ENCODE results near the gene PHF12. TPM values are rescaled to one million over a fixed set of nuclear protein-coding genes. Genes with fewer than 3 reads are reported as not detected.

PHF12 gene
- total RNA-seq, result 87.8 TPM

GRCh38 chr17:28951428-28951990 lies at the start of gene PHF12:
TSS of gene PHF12 (minus strand) at chr17:28951518. CDS start at chr17:28950960, 558 bp downstream.
- DNase-seq (ENCODE audit: low read depth in 2 of 3, low spot score in 2 of 3), result peak; percentile 98 to 100 (median 100)

GRCh38 chr17:29000973-29001372 lies 49.7 kb upstream of the PHF12 start:
- DNase-seq (ENCODE audit: low read depth in 2 of 3, low spot score in 2 of 3), result no peak

DNA sequence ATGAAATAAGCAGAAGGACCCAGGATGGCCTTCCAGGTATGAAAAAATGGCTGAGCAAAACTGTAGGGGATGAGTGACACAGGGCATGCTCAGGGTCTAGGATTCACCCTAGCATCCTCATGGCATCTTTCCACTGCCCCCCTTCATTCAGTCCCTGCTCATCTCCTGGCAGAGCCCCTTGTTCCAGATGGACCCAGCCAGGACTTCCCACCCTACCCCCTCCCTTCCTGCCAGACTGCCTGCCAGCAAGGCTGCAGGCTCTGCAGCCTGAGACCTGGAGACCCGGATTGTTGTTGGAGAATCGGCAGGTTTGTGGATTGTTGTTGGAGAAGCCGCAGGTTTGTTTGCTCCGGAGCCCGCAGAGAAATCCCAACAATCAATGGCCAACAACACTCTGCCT lies 47.9 kb upstream of the PHF12 start:
- no peak for DNase-seq (ENCODE audit: low read depth in 2 of 3, low spot score in 2 of 3)

- DNase-seq (ENCODE audit: low read depth in 2 of 3, low spot score in 2 of 3), result no peak
Observed at GRCh38 chr17:28997806-28998205, 46.5 kb upstream of the PHF12 start.

GRCh38 chr17:28996554-28997096 lies 45.3 kb upstream of the PHF12 start:
- no peak for DNase-seq (ENCODE audit: low read depth in 2 of 3, low spot score in 2 of 3)

DNA sequence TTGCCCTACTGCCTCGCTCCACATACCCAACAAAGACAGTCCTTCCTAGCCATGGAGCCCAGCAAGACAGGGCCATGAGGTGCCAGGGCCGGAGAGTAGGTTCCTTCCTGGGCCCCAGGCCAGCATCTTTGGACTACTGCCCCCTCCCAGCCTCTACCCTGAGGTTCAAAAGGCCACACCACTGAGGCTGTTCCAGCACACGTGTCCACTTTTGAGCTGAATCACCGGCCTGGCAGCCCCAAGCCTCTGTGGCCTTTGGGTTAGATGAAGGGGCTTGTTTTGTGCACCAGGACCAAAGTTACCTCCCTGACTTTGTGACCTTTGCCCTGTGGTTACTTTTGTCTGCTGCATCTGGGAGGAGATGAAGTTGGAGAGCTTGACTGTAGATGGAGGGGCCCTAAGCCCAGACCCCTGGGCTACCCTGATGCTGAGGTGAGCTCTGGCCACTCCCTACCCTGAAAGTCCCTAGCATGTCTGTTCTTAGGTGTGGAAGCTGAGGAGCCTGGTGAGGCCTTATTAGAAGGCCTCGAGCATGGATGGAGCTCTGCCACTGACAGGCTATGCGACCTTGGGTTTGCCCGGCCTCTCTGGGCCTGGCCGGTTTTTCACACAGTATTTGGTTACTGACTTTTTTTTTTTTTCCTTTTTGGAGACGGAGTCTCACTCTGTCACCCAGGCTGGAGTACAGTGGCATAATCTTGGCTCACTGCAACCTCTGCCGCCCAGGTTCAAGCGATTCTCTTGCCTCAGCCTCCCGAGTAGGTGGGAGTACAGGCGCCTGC lies 42.5 kb upstream of the PHF12 start:
- no peak for DNase-seq (ENCODE audit: low read depth in 2 of 3, low spot score in 2 of 3)

- peak in 1 of 3 donors; percentile 22 for DNase-seq (ENCODE audit: low read depth in 2 of 3, low spot score in 2 of 3)
Observed at GRCh38 chr17:28992625-28993600, 41.6 kb upstream of the PHF12 start.

DNA sequence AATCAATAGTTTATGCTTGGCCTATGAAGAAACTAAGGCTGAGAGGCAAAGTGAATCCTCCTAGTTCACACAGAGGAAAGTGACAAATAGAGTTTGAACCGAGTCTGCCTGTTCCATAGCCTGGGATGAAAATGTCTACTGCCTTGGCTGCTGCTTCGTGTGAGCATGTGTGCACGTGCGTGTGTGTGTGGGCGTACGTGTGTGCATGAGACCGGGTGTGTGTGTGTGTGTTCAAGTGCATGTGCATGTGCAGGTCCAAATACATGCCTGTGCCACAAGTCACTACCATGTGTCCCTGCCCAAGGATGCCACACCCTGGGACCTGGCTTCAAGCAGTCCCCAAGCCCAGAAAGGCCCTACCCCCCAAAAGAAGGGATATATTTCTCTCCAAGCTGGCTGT lies 40.9 kb upstream of the PHF12 start:
- DNase-seq (ENCODE audit: low read depth in 2 of 3, low spot score in 2 of 3), result no peak

- no peak for DNase-seq (ENCODE audit: low read depth in 2 of 3, low spot score in 2 of 3)
Observed at GRCh38 chr17:28991779-28992178, 40.5 kb upstream of the PHF12 start.

DNA sequence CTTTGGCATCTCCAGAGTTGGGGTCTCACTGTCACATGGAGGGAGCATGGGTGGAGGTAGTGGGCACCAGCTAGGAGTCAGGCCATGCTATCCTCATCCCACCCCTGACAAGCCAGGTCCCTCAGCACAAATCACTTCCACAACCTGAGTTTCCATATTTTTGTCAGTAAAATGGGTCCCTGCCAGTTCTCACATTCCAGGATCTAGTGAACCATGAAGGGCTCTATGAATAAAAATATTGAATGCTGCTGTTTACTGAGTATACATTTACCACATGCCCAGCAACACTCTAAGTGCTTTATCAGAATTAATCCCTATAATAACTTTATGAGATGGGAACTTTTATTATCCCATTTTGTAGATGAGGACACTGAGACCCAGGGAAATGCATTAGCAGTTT lies 37.7 kb upstream of the PHF12 start:
- DNase-seq (ENCODE audit: low read depth in 2 of 3, low spot score in 2 of 3), result no peak

- no peak for DNase-seq (ENCODE audit: low read depth in 2 of 3, low spot score in 2 of 3)
Observed at GRCh38 chr17:28988475-28988874, 37.2 kb upstream of the PHF12 start.

DNA sequence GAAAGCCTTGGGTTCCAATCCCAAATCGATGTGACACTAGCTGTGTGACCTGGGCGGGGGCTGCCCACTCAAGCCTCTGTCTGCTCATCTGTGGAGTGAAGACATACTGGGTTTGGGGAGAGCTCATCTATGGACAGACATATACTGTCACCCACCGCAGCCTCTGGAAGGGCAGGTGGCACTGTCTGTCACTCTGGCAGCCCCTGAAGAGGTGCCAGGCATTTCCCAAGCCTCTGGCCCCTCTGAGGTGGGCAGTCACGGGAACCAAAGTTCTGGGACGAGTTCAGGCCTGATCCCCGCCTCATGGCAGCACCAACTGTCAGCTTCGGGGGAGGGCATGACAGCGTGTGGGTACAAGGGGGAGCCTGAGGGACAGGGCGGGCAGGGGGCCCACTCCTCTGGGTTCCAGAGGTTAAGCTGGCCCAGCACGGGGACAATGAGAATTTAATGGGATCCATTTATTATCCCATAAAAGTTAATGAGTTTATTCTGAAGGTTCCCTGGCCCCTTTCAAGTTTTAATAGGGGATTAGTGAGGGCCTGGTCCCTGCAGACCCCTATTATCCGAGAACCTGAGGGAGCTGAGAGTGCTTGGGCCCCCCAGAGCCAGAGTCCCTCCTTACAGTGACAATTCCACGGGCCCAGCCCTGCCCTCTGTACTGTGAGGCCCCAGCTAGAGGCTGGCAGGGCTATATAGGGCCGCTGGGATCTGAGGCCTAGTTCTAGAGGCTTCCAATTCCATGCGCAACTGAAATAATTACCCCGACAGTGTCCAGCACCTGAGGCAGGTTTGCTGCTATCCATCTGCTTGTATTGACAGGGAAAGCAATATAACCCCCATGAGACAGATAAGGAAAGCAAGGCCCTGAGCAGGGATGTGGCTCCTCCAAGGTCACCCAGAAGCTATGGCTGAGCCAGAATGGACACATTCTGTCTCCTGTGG lies 35.7 kb upstream of the PHF12 start:
- no peak for DNase-seq (ENCODE audit: low read depth in 2 of 3, low spot score in 2 of 3)

DNA sequence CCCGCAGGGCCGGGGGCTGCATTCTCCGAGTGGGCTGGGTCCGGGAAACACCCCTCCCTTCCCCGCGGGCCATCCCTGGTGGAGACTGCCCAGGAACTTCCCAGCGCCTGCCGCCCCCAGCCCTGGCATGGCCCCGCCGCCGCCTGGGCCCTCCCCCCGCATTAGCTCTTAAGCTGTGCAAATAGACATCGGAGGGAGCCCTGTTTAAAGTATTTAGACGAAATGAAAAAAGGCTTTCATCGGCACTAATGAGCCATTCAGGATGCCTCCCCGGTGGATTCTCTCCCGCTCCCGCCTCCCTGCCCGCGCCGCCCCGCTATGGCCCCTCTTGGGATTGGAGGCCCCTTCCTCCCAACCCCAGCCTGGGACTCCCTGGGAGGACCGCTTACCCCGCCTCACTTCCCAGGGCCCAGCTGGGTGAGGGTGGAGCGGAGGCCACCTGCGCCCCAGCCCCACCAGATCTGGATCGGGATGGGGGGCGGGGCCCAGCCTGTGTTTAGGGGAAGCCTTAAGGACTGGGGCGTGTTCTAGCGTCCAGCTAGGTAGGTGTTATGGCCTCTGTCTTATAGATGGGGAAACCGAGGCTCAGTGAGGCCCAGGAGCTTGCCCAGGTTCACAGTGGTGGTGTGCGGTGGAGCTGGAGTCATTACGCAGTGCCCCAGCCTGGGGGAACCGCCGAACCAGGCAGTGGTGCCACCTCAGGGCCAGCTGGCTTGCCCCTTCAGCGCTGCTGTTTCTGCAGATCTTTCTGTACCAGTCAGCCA lies 34.8 kb upstream of the PHF12 start:
- no peak for DNase-seq (ENCODE audit: low read depth in 2 of 3, low spot score in 2 of 3)

- DNase-seq (ENCODE audit: low read depth in 2 of 3, low spot score in 2 of 3), result peak in 1 of 3 donors; percentile 13
Observed at GRCh38 chr17:28983286-28984230, 32.2 kb upstream of the PHF12 start.

GRCh38 chr17:28982131-28982793 lies 30.9 kb upstream of the PHF12 start:
- DNase-seq (ENCODE audit: low read depth in 2 of 3, low spot score in 2 of 3), result peak; percentile 43 to 92 (median 91)

- no peak for DNase-seq (ENCODE audit: low read depth in 2 of 3, low spot score in 2 of 3)
Observed at GRCh38 chr17:28978356-28978964, 27.1 kb upstream of the PHF12 start.

Measured in hematopoietic multipotent progenitor cell (in vitro differentiated cells).